Measurements from ENCODE around the gene WWC2. TPM values are rescaled to one million over a fixed set of nuclear protein-coding genes. Genes with fewer than 3 reads are reported as not detected.

The WWC2 gene
- total and polyA plus RNA-seq, 7 donors: 2.9 to 15.5 (median 7.8) TPM

- no peak for ATAC-seq
These were observed 106.1 kb downstream of the WWC2 start for GRCh38 chr4:183205193-183205592.

GRCh38 chr4:183205709-183206108, 106.7 kb downstream of the WWC2 start:
- Histone ChIP-seq H3K27me3 (ENCODE audit: insufficient read depth in 3 of 3, low read length in 2 of 3) (no peaks in the 10 kb centered on the region), H3K4me3 (no peak overlapping the region), H3K4me1 (no peaks in the 10 kb centered on the region), H3K27ac (no peak overlapping the region), H3K36me3 (ENCODE audit: insufficient read depth in 1 of 2, low read depth in 1 of 2) (no peaks in the 10 kb centered on the region), H3K9me3 (no peaks in the 10 kb centered on the region)
- intact Hi-C loops (cut with DNase I): no loop called here
- DNase-seq (no peak), ATAC-seq (no peak)
- WGBS, 3 donors: 23 to 41% (median 26%) methylated on average over 4 of the region's 4 CpGs
- TF ChIP-seq CTCF (IDR thresholded peaks at IDR 0.05): no peak

More at GRCh38 chr4:183205193-183205592, 106.1 kb downstream of the WWC2 start:
- TF ChIP-seq CTCF (IDR thresholded peaks at IDR 0.05): no peak
- no peak overlapping the region for H3K4me3 ChIP-seq
- intact Hi-C loops (cut with DNase I): no loop called here
- no peak overlapping the region for H3K27ac ChIP-seq
- WGBS, 3 donors: 46 to 48% (median 47%) methylated on average over 2 of the region's 2 CpGs
- no peaks in the 10 kb centered on the region for H3K27me3 ChIP-seq (ENCODE audit: insufficient read depth in 3 of 3, low read length in 2 of 3)
- no peaks in the 10 kb centered on the region for H3K4me1 ChIP-seq
- no peaks in the 10 kb centered on the region for H3K36me3 ChIP-seq (ENCODE audit: insufficient read depth in 1 of 2, low read depth in 1 of 2)
- no peaks in the 10 kb centered on the region for H3K9me3 ChIP-seq
- no peak for DNase-seq

GRCh38 chr4:183211533-183211932, 112.5 kb downstream of the WWC2 start:
- H3K9me3 ChIP-seq: no peaks in the 10 kb centered on the region
- ATAC-seq (no peak), DNase-seq (no peak)
- H3K36me3 ChIP-seq (ENCODE audit: insufficient read depth in 1 of 2, low read depth in 1 of 2): no peaks in the 10 kb centered on the region
- H3K4me3 ChIP-seq: no peak overlapping the region
- 97 to 98% (median 97%) methylated on average over 8 of the region's 8 CpGs for WGBS, 3 donors
- intact Hi-C loops (cut with DNase I): no loop called here
- H3K27me3 ChIP-seq (ENCODE audit: insufficient read depth in 3 of 3, low read length in 2 of 3): no peaks in the 10 kb centered on the region
- TF ChIP-seq CTCF (IDR thresholded peaks at IDR 0.05): no peak
- no peak overlapping the region for H3K27ac ChIP-seq
- H3K4me1 ChIP-seq: peaks cover 4% of the 10 kb centered on the region

GRCh38 chr4:183213996-183214395, 114.9 kb downstream of the WWC2 start:
- WGBS, 3 donors: 74 to 80% (median 75%) methylated on average over 2 of the region's 2 CpGs
- DNase-seq (no peak), ATAC-seq (no peak)
- peaks cover 4% of the 10 kb centered on the region for H3K4me1 ChIP-seq
- intact Hi-C loops (cut with DNase I): no loop called here
- TF ChIP-seq CTCF (IDR thresholded peaks at IDR 0.05): no peak
- no peaks in the 10 kb centered on the region for H3K9me3 ChIP-seq
- no peak overlapping the region for H3K27ac ChIP-seq
- no peaks in the 10 kb centered on the region for H3K27me3 ChIP-seq (ENCODE audit: insufficient read depth in 3 of 3, low read length in 2 of 3)
- no peak overlapping the region for H3K4me3 ChIP-seq
- H3K36me3 ChIP-seq (ENCODE audit: insufficient read depth in 1 of 2, low read depth in 1 of 2): no peaks in the 10 kb centered on the region

- WGBS, 3 donors: 54 to 59% (median 59%) methylated on average over 4 of the region's 4 CpGs
- intact Hi-C loops (cut with DNase I): no loop called here
These were observed 115.9 kb downstream of the WWC2 start for GRCh38 chr4:183214912-183215488.

More at GRCh38 chr4:183214912-183215488, 115.9 kb downstream of the WWC2 start:
- Histone ChIP-seq H3K27me3 (ENCODE audit: insufficient read depth in 3 of 3, low read length in 2 of 3) (no peaks in the 10 kb centered on the region), H3K27ac (no peak overlapping the region), H3K4me1 (peaks cover 4% of the 10 kb centered on the region), H3K9me3 (no peaks in the 10 kb centered on the region), H3K4me3 (no peak overlapping the region), H3K36me3 (ENCODE audit: insufficient read depth in 1 of 2, low read depth in 1 of 2) (no peaks in the 10 kb centered on the region)
- peak; percentile 78 to 82 (median 80) for ATAC-seq
- TF ChIP-seq CTCF (IDR thresholded peaks at IDR 0.05): no peak
- no peak for DNase-seq

Measured in psoas muscle (tissue), 8 donors.